WTC11 (cell line): ENCODE results near the gene LRP11. TPM values are rescaled to one million over a fixed set of nuclear protein-coding genes. Genes with fewer than 3 reads are reported as not detected.

Experiments used
- ATAC-seq: fragments of 200-7000 bp; cut with Tn5 transposase; 2 replicates; pipeline ENCODE4 v1.10.0; 2021; ENCODE audit warnings: mild to moderate bottlenecking, moderate library complexity
- CTCF ChIA-PET: fragments of 300-600 bp; sonication (Branson Sonifier 250); formaldehyde crosslinking; loops from one replicate; lab custom pipeline; 2021; ENCODE audit warnings: antibody characterized with exemption; lab: Charles Lee
- POLR2A ChIA-PET: fragments of 350-600 bp; sonication (Branson Sonifier 250); formaldehyde crosslinking; loops from one replicate; lab custom pipeline; 2021; ENCODE audit warnings: antibody characterized with exemption; lab: Charles Lee
- DNase-seq: peaks from one replicate; pipeline ENCODE4 v3.0.0; 2021; ENCODE audit warnings: low spot score
- H3K27ac Mint-ChIP-seq: 2 replicates; pipeline ENCODE4 v1.8.0; 2021; ENCODE audit warnings: mixed read lengths
- H3K27me3 Mint-ChIP-seq: 2 replicates; pipeline ENCODE4 v1.8.0; 2021; ENCODE audit warnings: low read depth, mild to moderate bottlenecking, moderate library complexity, mixed read lengths
- H3K36me3 Mint-ChIP-seq: 2 replicates; pipeline ENCODE4 v1.8.0; 2021; ENCODE audit warnings: mixed read lengths
- H3K4me1 Mint-ChIP-seq: 2 replicates; pipeline ENCODE4 v1.8.0; 2022; ENCODE audit warnings: mixed read lengths
- H3K4me3 Mint-ChIP-seq: 2 replicates; pipeline ENCODE4 v1.8.0; 2021; ENCODE audit warnings: mild to moderate bottlenecking, moderate library complexity, mixed read lengths
- H3K9me3 Mint-ChIP-seq: 2 replicates; pipeline ENCODE4 v1.8.0; 2021; ENCODE audit warnings: mixed read lengths
- ERG ChIP-seq: fragments of 250-450 bp; sonication (Bioruptor Pico); IDR thresholded peaks from 2 replicates; pipeline ENCODE4 v1.8.0; 2021; ENCODE audit warnings: mild to moderate bottlenecking
- ESRRA ChIP-seq: sonication (generic); formaldehyde crosslinking; IDR thresholded peaks from 2 replicates; pipeline ENCODE4 v1.8.1; 2022; ENCODE audit warnings: mild to moderate bottlenecking, missing genetic modification reagents, borderline replicate concordance
- FOXJ3 ChIP-seq: sonication (generic); formaldehyde crosslinking; IDR thresholded peaks from 2 replicates; pipeline ENCODE4 v1.9.0; 2021; ENCODE audit warnings: missing genetic modification reagents, mild to moderate bottlenecking, borderline replicate concordance
- HMGA2 ChIP-seq: fragments of 250-450 bp; sonication (Bioruptor Pico); IDR thresholded peaks from 2 replicates; pipeline ENCODE4 v1.4.0; 2021; ENCODE audit warnings: mild to moderate bottlenecking, moderate library complexity
- MLX ChIP-seq: sonication (generic); formaldehyde crosslinking; IDR thresholded peaks from 2 replicates; pipeline ENCODE4 v1.8.1; 2023; ENCODE audit warnings: mild to moderate bottlenecking, missing genetic modification reagents, moderate library complexity
- MYBL2 ChIP-seq: sonication (generic); formaldehyde crosslinking; IDR thresholded peaks from 2 replicates; pipeline ENCODE4 v1.8.1; 2023; ENCODE audit warnings: mild to moderate bottlenecking, moderate library complexity, missing genetic modification reagents
- NR1H2 ChIP-seq: sonication (generic); formaldehyde crosslinking; IDR thresholded peaks from 2 replicates; pipeline ENCODE4 v1.9.0; 2021; ENCODE audit warnings: mild to moderate bottlenecking, moderate library complexity, missing genetic modification reagents
- NR3C1 ChIP-seq: sonication (generic); formaldehyde crosslinking; conservative IDR thresholded peaks from 2 replicates; pipeline ENCODE4 v1.8.1; 2023; ENCODE audit warnings: low read depth, mild to moderate bottlenecking, missing genetic modification reagents
- RELA ChIP-seq: sonication (generic); formaldehyde crosslinking; IDR thresholded peaks from 2 replicates; pipeline ENCODE4 v1.8.1; 2022; ENCODE audit warnings: missing genetic modification reagents, mild to moderate bottlenecking, borderline replicate concordance
- STAT6 ChIP-seq: sonication (generic); formaldehyde crosslinking; conservative IDR thresholded peaks from 2 replicates; pipeline ENCODE4 v1.8.1; 2023; ENCODE audit warnings: mild to moderate bottlenecking, low read depth, missing genetic modification reagents, moderate library complexity
- TCF7 ChIP-seq: sonication (generic); formaldehyde crosslinking; IDR thresholded peaks from 2 replicates; pipeline ENCODE4 v1.8.0; 2022; ENCODE audit warnings: mild to moderate bottlenecking, low read depth, missing genetic modification reagents, moderate library complexity
- TEAD4 ChIP-seq: sonication (generic); formaldehyde crosslinking; IDR thresholded peaks from 2 replicates; pipeline ENCODE4 v1.8.0; 2022; ENCODE audit warnings: mild to moderate bottlenecking, missing genetic modification reagents
- TP53 ChIP-seq: sonication (generic); formaldehyde crosslinking; IDR thresholded peaks from 2 replicates; pipeline ENCODE4 v1.8.1; 2023; ENCODE audit warnings: mild to moderate bottlenecking, missing genetic modification reagents
- ZNF121 ChIP-seq: sonication (generic); formaldehyde crosslinking; IDR thresholded peaks from 2 replicates; pipeline ENCODE4 v1.8.0; 2023; ENCODE audit warnings: missing genetic modification reagents
- ZNF425 ChIP-seq: fragments of 250-450 bp; sonication (Bioruptor Pico); conservative IDR thresholded peaks from 2 replicates; pipeline ENCODE4 v1.9.0; 2021; ENCODE audit warnings: mild to moderate bottlenecking
- ZNF512 ChIP-seq: sonication (generic); formaldehyde crosslinking; IDR thresholded peaks from 2 replicates; pipeline ENCODE4 v1.8.1; 2022; ENCODE audit warnings: missing genetic modification reagents, borderline replicate concordance
- total RNA-seq: library from RNA; stranded (reverse); gene quantifications from 3 replicates; pipeline ENCODE4 v1.2.3, GENCODE V29; 2021
- TF ChIP-seq, protein P1 (sequence below): sonication (generic); formaldehyde crosslinking; IDR thresholded peaks from 2 replicates; pipeline ENCODE4 v1.8.1; 2023; ENCODE audit warnings: mild to moderate bottlenecking, moderate library complexity, missing genetic modification reagents
- TF ChIP-seq, protein P2 (sequence below): sonication (generic); formaldehyde crosslinking; IDR thresholded peaks from 2 replicates; pipeline ENCODE4 v1.8.0; 2022; ENCODE audit warnings: mild to moderate bottlenecking, missing genetic modification reagents
- TF ChIP-seq, protein P3 (sequence below): sonication (generic); formaldehyde crosslinking; IDR thresholded peaks from 2 replicates; pipeline ENCODE4 v1.8.1; 2023; ENCODE audit warnings: mild to moderate bottlenecking, missing genetic modification reagents, moderate library complexity

The LRP11 gene
- total RNA-seq, 1 experiment from 2014 or later, result 19.8 TPM

GRCh38 chr6:149895833-149896271, 31.7 kb upstream of the LRP11 start:
- no peak overlapping the region for H3K27ac Mint-ChIP-seq
- DNase-seq (no peak), ATAC-seq (no peak)
- ChIA-PET CTCF (no interaction called here), POLR2A (no interaction called here)
- no peak overlapping the region for H3K4me3 Mint-ChIP-seq
- H3K27me3 Mint-ChIP-seq, result peaks cover 14% of the 10 kb centered on the region
- H3K9me3 Mint-ChIP-seq, result no peaks in the 10 kb centered on the region
- TF ChIP-seq ERG (CRISPR knock-in tag) (no peak), TP53 (CRISPR knock-in tag) (no peak), FOXJ3 (CRISPR knock-in tag) (no peak), RELA (CRISPR knock-in tag) (no peak), TCF7 (CRISPR knock-in tag) (no peak), ZNF425 (no peak), MYBL2 (CRISPR knock-in tag) (no peak), TEAD4 (CRISPR knock-in tag) (no peak), HMGA2 (no peak), ESRRA (CRISPR knock-in tag) (no peak), NR3C1 (CRISPR knock-in tag) (no peak), NR1H2 (CRISPR knock-in tag) (no peak), MLX (no peak), ZNF121 (CRISPR knock-in tag) (no peak), ZNF512 (CRISPR knock-in tag) (no peak), STAT6 (CRISPR knock-in tag) (no peak)
- TF ChIP-seq, protein P1, sequence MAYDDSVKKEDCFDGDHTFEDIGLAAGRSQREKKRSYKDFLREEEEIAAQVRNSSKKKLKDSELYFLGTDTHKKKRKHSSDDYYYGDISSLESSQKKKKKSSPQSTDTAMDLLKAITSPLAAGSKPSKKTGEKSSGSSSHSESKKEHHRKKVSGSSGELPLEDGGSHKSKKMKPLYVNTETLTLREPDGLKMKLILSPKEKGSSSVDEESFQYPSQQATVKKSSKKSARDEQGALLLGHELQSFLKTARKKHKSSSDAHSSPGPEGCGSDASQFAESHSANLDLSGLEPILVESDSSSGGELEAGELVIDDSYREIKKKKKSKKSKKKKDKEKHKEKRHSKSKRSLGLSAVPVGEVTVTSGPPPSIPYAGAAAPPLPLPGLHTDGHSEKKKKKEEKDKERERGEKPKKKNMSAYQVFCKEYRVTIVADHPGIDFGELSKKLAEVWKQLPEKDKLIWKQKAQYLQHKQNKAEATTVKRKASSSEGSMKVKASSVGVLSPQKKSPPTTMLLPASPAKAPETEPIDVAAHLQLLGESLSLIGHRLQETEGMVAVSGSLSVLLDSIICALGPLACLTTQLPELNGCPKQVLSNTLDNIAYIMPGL, result no peak
- TF ChIP-seq, protein P2, sequence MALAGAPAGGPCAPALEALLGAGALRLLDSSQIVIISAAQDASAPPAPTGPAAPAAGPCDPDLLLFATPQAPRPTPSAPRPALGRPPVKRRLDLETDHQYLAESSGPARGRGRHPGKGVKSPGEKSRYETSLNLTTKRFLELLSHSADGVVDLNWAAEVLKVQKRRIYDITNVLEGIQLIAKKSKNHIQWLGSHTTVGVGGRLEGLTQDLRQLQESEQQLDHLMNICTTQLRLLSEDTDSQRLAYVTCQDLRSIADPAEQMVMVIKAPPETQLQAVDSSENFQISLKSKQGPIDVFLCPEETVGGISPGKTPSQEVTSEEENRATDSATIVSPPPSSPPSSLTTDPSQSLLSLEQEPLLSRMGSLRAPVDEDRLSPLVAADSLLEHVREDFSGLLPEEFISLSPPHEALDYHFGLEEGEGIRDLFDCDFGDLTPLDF (CRISPR knock-in tag), result no peak
- TF ChIP-seq, protein P3, sequence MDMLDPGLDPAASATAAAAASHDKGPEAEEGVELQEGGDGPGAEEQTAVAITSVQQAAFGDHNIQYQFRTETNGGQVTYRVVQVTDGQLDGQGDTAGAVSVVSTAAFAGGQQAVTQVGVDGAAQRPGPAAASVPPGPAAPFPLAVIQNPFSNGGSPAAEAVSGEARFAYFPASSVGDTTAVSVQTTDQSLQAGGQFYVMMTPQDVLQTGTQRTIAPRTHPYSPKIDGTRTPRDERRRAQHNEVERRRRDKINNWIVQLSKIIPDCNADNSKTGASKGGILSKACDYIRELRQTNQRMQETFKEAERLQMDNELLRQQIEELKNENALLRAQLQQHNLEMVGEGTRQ, result no peak
- H3K36me3 Mint-ChIP-seq, result no peaks in the 10 kb centered on the region
- peaks cover 14% of the 10 kb centered on the region for H3K4me1 Mint-ChIP-seq
